Erythroblast (primary cell): ENCODE measurements around the gene OR4F16.
"Not testable (repeated sequence)": the region's sequence is repeated elsewhere in the genome, so short reads cannot be mapped to it uniquely, and the experiment has no call there.

Experiments used
- GATA1 ChIP-seq: IDR thresholded peaks from 2 replicates; pipeline ENCODE4 v1.6.1; 2011; ENCODE audit warnings: low read depth, mild to moderate bottlenecking, control low read depth, low read length, moderate library complexity
- POLR2A ChIP-seq: IDR thresholded peaks from 2 replicates; pipeline ENCODE4 v1.6.1; 2011; ENCODE audit warnings: mild to moderate bottlenecking, low read length

DNA sequence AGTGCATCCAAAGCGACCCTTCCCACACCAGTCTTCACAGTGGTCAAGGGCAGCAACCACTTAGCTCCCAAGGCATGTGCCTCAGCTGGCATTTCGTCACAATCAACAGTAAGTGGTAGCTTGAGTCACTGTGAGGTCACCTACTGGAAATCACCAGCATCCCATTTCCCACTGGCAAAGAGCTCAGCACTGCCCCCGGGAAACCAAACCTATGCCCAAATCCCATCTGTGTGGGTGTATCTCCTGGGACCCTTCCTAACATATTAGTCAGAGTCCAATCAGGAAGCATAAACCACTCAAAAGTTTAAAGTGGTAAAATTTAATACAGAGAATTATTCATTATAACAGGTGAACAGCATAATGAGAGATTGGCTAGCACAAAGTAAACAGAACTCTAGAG lies 47.2 kb upstream of the OR4F16 start:
- not testable (repeated sequence) for TF ChIP-seq POLR2A, GATA1
